Endothelial cell of hepatic sinusoid (primary cell): ENCODE results near the gene RNASEH2A.

Source experiments
- in situ Hi-C: cut with HindIII; loops from 2 replicates; pipeline ENCODE4 v1.10.0; 2017; ENCODE audit warnings: low sequenced_read_pairs

Gene RNASEH2A

DNA sequence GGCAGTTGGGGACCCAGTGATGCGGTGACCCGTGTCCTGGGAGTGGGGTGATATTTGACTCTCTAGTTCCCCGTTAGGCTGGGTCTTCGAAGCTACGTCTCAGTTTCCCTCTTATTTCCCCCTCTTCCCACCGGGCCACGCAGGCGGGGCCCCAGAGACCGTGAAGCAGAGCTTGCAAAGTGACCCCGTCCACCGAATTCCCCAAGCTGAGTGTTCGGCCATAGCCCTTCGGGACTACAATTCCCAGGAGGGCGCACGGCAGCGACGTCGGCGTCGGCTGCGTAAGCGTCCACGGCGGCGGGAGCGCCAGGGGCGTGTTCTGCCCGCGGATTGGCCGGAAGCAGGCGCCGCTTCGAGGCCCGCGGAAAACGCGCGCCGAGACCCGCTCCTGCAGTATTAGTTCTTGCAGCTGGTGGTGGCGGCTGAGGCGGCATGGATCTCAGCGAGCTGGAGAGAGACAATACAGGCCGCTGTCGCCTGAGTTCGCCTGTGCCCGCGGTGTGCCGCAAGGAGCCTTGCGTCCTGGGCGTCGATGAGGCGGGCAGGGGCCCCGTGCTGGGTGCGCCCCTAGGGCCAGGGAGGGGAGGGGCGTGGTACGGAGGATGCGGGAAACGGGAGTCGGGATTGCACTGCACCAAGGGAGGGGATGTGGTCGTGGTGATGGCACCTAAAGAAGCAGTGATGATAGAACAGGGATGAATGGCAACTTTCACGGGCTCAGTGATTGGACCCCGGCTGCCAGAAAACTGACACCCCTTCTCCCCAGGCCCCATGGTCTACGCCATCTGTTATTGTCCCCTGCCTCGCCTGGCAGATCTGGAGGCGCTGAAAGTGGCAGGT, at the start of gene RNASEH2A:
Gene RNASEH2A (plus strand): TSS at position 343 of the 840 bp plus-strand sequence. CDS start 90 bp downstream, at position 433.
- in situ Hi-C loops = loop anchor here (10.0 kb wide), 1 partner anchor 102 kb away; no protein-coding TSS in a partner anchor

- in situ Hi-C loops = no loop called here
Observed at GRCh38 chr19:12757544-12758274, 48.7 kb upstream of the RNASEH2A start.

GRCh38 chr19:12759686-12760085, 46.7 kb upstream of the RNASEH2A start:
- in situ Hi-C loops = no loop called here

DNA sequence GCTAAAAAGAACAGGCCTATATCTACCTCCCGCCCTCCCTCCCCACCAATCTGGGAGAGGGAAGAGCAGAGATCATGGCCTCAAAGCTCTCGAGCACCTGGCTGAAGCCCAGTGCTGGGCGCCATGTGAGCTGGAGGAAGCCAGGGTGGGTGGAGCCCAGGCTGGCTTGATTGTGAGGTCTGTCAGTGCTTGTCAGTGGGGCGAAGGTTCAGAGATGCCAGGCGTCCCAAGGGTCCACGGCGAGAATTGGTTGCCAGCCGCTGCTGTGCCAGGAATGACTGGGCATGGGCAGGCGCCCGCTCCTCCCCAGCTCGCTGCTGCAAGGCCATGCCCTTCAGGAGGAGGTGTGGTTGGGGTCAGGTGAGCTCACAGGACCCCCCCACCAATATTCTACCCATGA, 43.3 kb upstream of the RNASEH2A start:
- in situ Hi-C loops = no loop called here

GRCh38 chr19:12764698-12765097, 41.7 kb upstream of the RNASEH2A start:
- in situ Hi-C loops = loop anchor here (5.0 kb wide), 2 partner anchors 53 to 83 kb away; no protein-coding TSS in a partner anchor

DNA sequence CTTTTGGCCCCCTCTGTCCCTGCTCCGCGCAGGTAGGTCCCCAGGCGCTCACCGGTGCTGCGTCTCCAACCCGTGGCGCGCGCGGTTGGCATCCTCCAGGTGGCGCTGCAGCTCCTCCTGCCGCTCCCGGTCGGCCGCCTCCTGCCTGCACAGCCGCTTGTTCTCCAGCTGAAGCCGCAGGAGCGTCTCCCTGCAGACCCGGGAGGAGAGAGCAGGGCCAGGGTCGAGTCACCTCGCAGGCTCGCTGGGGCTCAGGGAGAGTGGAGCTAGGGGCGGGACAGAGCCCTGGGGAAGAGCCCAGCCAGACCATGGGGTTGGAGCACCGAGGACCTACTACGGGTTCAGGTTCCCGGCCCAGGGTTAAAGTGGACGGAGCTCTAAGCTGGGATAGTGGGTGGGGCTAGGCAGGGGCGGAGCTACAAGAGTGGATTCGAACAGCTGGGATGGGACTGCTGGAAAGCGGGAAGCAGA, 40.3 kb upstream of the RNASEH2A start:
- in situ Hi-C loops = loop anchor here (5.0 kb wide), 2 partner anchors 51 to 81 kb away; no protein-coding TSS in a partner anchor

- in situ Hi-C loops = loop anchor here (5.0 kb wide), 2 partner anchors 50 to 80 kb away; no protein-coding TSS in a partner anchor
Observed at GRCh38 chr19:12767150-12767549, 39.2 kb upstream of the RNASEH2A start.

DNA sequence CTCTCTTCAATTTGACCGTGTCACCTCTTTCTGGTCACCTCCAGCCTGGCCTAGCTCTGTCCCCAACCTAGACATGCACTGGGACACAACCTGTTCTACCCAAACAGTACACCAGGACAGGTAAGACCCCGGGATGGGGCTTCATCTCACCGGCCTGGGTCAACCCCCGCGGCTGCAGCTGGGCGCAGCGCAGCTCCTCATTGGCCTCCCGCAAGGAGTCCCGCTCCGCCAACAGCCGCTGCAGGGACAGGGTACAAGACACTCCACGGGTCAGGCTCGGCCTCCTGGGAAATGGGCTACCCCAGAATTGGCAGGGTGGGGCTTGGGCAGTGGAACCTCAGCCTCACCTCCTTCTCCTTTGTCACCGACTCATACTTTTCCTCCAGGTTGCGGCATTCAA, 38.7 kb upstream of the RNASEH2A start:
- in situ Hi-C loops = loop anchor here (5.0 kb wide), 2 partner anchors 50 to 80 kb away; no protein-coding TSS in a partner anchor

DNA sequence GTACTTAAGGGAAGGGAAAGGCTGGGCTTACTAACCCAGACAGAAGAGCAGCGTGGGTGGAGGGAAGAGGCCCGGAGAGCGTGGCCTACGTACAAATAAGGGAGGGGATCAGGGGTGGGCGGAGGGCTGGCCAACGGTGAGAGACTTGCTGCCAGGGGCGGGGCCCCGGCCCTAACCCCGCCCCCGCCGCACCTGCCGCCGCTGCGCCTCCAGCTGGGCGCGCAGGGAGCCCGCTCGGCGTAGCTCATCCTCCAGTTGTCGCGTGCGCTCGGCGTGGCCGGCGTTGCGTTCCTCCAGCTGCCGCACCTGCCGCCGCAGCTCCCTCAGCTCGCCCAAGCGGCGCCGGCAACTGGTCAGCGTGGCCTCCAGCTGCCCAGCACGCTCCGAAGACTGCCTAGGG, 36.7 kb upstream of the RNASEH2A start:
- in situ Hi-C loops = loop anchor here (5.0 kb wide), 2 partner anchors 48 to 78 kb away; no protein-coding TSS in a partner anchor

DNA sequence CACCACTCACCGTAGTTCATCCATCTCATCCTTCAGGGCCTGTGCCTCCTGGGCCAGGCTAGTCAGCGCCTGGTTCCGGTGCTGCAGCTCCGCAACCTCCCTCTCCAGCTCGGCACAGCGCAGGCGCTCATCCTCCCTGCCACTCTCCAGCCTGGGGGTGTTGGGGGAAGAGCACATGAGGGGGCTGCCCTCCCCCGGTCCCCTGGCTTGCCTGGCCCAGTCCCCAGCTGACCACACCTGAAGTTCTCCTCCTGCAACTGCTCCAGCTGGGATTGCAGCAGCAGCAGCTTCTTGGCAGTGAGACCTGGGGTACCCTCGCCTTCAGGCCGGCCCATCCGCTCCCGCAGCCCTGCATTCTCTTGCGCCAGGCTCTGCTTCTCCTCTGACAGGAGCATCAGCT, 35.5 kb upstream of the RNASEH2A start:
- in situ Hi-C loops = no loop called here

- in situ Hi-C loops = no loop called here
Observed at GRCh38 chr19:12772323-12772722, 34.1 kb upstream of the RNASEH2A start.

GRCh38 chr19:12773571-12773970, 32.8 kb upstream of the RNASEH2A start:
- in situ Hi-C loops = no loop called here

DNA sequence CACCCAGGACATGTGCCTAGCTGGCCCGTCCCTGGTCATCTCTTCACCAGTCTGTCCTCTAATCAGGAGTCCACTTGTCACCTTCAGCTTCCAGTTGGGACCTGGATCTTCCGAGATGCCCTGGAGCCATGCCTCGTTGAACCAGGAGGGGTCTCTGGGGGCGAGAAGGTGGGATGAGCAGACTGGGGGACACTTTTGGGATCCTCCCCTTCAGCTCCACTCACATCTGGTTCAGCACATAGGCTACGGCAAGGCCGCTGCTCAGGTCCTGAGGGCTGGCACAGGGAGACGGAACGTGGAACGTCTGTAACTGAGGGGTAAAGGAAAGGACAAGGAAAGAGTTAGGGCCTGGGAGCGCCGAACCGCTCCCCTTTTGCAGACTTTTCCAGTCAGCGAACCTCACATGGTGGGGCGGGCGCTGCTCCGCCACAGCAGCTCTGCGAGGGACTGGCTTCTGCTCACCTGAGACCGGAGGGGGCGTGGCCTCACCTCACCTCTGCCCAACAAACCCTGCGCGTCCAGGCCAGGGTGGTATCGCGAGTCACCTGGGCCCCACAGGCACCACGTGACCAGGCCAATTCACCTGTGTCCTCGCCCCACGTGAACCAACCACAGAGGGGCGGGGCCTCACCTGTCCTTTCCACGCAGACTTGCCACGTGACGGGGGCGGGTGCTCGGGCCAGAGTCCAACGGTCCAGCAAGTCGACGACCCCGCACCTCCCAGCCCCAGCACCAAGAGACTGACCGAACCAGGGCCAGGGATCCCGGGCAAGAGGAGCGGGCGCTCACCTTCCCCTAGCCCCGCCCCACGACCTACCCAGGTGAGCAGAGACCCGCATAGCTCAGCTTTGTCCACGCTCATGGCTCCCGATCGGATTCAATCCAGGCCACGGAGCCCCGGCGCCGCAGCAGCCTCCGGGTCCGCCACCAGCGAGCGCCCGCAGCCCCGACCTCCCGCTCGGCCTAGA, 31.5 kb upstream of the RNASEH2A start, which contains the start of gene HOOK2:
Gene HOOK2 (minus strand): TSS at position 965 of the 968 bp plus-strand sequence. CDS start 103 bp downstream, at position 862.
- in situ Hi-C loops = no loop called here

DNA sequence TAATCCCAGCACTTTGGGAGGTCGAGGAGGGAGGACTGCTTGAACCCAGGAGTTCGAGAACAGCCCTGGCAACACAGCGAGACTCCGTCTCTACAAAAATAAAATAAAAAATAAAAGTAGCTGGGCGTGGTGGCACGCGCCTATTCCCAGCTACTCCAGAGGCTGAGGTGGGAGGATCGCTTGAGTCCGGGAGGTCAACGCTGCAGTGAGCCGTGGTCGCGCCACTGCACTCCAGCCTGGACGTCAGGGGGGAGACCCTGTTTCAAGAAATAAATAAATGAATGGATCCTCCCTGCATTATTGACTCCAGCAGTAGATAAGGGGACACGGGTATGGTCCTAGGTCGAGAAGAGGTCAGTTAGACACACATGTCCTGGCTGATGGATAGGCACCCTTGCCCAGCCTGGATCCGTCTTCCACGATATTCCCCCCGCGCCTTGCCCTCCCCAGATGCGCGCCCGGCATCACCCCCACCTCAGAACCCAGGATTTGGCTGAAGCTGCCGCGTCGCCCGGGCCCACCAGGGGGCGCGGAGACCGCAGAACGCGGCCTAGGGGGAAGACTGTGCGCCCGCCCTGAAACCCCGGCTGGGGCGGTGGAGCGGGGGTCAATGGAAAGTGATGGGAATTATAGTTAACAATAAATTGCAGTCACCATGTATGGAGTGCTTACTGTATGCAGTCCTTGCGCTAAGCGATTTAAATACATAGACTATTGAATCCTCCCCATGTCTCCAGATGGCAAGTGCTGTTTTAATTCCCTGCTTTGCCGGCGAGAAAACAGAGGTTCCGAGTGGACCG, 29.0 kb upstream of the RNASEH2A start:
- in situ Hi-C loops = no loop called here

GRCh38 chr19:12778017-12778904, 28.1 kb upstream of the RNASEH2A start:
- in situ Hi-C loops = no loop called here

GRCh38 chr19:12778905-12779161, 27.6 kb upstream of the RNASEH2A start:
- in situ Hi-C loops = no loop called here

DNA sequence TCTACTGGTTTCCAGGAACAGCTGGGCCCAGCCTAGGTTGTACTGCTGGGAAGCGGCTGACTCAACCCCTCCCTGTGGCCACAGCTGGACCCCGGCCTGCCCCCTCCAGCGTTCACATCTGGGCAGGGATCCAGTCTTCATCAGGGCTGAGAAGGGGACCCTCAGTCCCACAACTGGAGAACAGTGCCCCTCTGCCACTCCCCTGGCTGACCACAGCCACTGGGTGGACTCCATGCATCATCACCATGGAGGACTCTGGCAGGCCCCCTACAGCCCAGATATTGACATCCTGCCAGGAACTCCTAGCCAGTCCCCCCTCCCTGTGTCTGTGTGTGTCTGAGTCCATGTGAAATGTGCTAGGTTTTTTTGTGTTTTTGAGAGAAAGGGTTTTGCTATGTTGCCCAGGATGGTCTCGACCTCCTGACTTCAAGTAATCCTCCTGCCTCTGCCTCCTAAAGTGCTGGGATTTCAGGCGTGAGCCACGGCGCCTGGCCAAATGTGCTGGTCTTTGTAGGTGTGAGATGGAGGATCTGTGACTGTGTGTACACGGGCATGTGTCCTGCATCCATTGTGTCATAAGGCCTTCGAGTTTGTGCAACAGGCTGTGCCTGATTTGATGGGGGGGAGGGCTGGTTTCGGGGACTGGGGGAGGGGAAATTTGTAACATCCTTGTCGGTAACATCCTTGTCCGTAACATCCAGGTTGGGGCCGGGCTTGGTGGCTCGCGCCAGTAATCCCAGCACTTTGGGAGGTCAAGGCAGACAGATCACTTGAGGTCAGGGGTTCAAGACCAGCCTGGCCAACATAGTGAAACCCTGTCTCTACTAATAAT, 27.0 kb upstream of the RNASEH2A start:
- in situ Hi-C loops = no loop called here

GRCh38 chr19:12782174-12782423, 24.3 kb upstream of the RNASEH2A start:
- in situ Hi-C loops = no loop called here
